ENCODE results near the gene PLAGL1. TPM values are rescaled to one million over a fixed set of nuclear protein-coding genes. Genes with fewer than 3 reads are reported as not detected.

PLAGL1 gene
- total RNA-seq, 4 donors from 2014 or later: 21.7 to 39.2 (median 27.8) TPM

- H3K4me3 ChIP-seq (ENCODE audit: low read depth, poor library complexity, severe bottlenecking): no peak overlapping the region
- TF ChIP-seq CTCF (IDR thresholded peaks at IDR 0.05): no peak
- no peak for TF ChIP-seq POLR2A (IDR thresholded peaks at IDR 0.05)
- intact Hi-C loops (cut with DNase I; ENCODE audit: low total_unique reads): no loop called here
- DNase-seq (ENCODE audit: low spot score in 2 of 2): no peak
- 53 to 66% methylated on average over 4 of the region's 4 CpGs for WGBS, 2 donors
Measured at GRCh38 chr6:143939364-143939763, 68.7 kb downstream of the PLAGL1 start.

GRCh38 chr6:143937668-143937970 lies 70.4 kb downstream of the PLAGL1 start:
- DNase-seq (ENCODE audit: low spot score in 2 of 2): no peak
- WGBS, 2 donors: 95% methylated on average over 1 of the region's 1 CpG
- no peak for TF ChIP-seq POLR2A (IDR thresholded peaks at IDR 0.05)
- no peak for TF ChIP-seq CTCF (IDR thresholded peaks at IDR 0.05)
- no peak overlapping the region for H3K4me3 ChIP-seq (ENCODE audit: low read depth, poor library complexity, severe bottlenecking)
- intact Hi-C loops (cut with DNase I; ENCODE audit: low total_unique reads): no loop called here

GRCh38 chr6:143936778-143937667 lies 71.0 kb downstream of the PLAGL1 start:
- no peak for DNase-seq (ENCODE audit: low spot score in 2 of 2)
- no peak overlapping the region for H3K4me3 ChIP-seq (ENCODE audit: low read depth, poor library complexity, severe bottlenecking)
- intact Hi-C loops (cut with DNase I; ENCODE audit: low total_unique reads): no loop called here
- TF ChIP-seq POLR2A (IDR thresholded peaks at IDR 0.05) (no peak), CTCF (IDR thresholded peaks at IDR 0.05) (no peak)
- WGBS, 2 donors: 85 to 87% methylated on average over 5 of the region's 5 CpGs

- WGBS, 2 donors: 89 to 91% methylated on average over 3 of the region's 3 CpGs
- no peak overlapping the region for H3K4me3 ChIP-seq (ENCODE audit: low read depth, poor library complexity, severe bottlenecking)
- no peak for TF ChIP-seq CTCF (IDR thresholded peaks at IDR 0.05)
- TF ChIP-seq POLR2A (IDR thresholded peaks at IDR 0.05): no peak
- intact Hi-C loops (cut with DNase I; ENCODE audit: low total_unique reads): no loop called here
- DNase-seq (ENCODE audit: low spot score in 2 of 2): no peak
Measured at GRCh38 chr6:143936347-143936746, 71.7 kb downstream of the PLAGL1 start.

GRCh38 chr6:143934867-143935266 lies 73.2 kb downstream of the PLAGL1 start:
- WGBS, 2 donors: 96% methylated on average over 4 of the region's 4 CpGs
- no peak for TF ChIP-seq CTCF (IDR thresholded peaks at IDR 0.05)
- no peak for TF ChIP-seq POLR2A (IDR thresholded peaks at IDR 0.05)
- intact Hi-C loops (cut with DNase I; ENCODE audit: low total_unique reads): no loop called here

GRCh38 chr6:143934331-143934730 lies 73.7 kb downstream of the PLAGL1 start:
- DNase-seq (ENCODE audit: low spot score in 2 of 2): no peak
- H3K4me3 ChIP-seq (ENCODE audit: low read depth, poor library complexity, severe bottlenecking): no peak overlapping the region
- intact Hi-C loops (cut with DNase I; ENCODE audit: low total_unique reads): no loop called here
- 83 to 96% methylated on average over 1 of the region's 1 CpG for WGBS, 2 donors
- no peak for TF ChIP-seq POLR2A (IDR thresholded peaks at IDR 0.05)
- no peak for TF ChIP-seq CTCF (IDR thresholded peaks at IDR 0.05)

More at GRCh38 chr6:143934867-143935266, 73.2 kb downstream of the PLAGL1 start:
- DNase-seq (ENCODE audit: low spot score in 2 of 2): no peak
- H3K4me3 ChIP-seq (ENCODE audit: low read depth, poor library complexity, severe bottlenecking): no peak overlapping the region

All from lower leg skin (tissue), 4 donors.